ENCODE results near the gene HMGXB4.

DNA sequence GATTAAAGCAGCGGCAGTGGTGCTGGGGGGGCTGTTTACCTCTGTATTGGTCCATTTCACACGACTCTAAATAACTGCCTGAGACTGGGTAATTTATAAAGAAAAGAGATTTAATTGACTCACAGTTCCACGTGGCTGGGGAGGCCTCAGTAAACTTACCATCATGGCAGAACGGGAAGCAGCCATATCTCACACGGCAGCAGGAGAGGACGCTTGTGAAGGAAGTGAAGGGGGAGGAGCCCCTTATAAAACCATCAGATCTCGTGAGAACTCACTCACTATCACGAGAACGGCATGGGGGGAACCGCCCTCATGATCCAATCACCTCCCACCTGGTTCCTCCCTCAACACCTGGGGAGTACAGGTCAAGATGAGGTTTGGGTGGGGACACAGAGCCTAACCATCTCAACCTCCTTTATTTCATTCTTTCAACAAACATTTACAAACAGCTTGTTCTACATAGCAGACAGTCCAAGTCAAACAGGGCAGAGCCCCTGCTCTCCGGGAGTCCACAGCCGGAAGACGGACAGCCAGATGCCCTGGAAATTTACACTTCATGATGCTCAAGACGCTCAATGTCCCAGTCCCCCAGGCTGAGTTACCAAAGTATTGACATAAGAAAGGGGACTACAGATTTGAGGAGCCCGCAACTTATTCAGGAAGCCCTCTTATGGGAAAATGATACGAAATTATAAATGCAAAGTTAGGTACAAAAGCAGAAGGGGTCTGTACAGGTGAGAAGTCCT lies 26.3 kb upstream of the HMGXB4 start:
- TF ChIP-seq, protein P1, sequence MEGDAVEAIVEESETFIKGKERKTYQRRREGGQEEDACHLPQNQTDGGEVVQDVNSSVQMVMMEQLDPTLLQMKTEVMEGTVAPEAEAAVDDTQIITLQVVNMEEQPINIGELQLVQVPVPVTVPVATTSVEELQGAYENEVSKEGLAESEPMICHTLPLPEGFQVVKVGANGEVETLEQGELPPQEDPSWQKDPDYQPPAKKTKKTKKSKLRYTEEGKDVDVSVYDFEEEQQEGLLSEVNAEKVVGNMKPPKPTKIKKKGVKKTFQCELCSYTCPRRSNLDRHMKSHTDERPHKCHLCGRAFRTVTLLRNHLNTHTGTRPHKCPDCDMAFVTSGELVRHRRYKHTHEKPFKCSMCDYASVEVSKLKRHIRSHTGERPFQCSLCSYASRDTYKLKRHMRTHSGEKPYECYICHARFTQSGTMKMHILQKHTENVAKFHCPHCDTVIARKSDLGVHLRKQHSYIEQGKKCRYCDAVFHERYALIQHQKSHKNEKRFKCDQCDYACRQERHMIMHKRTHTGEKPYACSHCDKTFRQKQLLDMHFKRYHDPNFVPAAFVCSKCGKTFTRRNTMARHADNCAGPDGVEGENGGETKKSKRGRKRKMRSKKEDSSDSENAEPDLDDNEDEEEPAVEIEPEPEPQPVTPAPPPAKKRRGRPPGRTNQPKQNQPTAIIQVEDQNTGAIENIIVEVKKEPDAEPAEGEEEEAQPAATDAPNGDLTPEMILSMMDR (IDR thresholded peaks at IDR 0.05; ENCODE audit: insufficient read depth, low read depth, low read length): no peak
- TF ChIP-seq EZH2 (IDR thresholded peaks at IDR 0.05; ENCODE audit: insufficient read depth, low read length): no peak
